Body of pancreas (tissue), 4 donors: ENCODE results near the gene FBLL1. TPM values are rescaled to one million over a fixed set of nuclear protein-coding genes. Genes with fewer than 3 reads are reported as not detected.
A peak's percentile ranks its signal among the peaks of the same experiment; 100 is the strongest.

Experiments
- ATAC-seq: fragments of 150-250 bp; one replicate; pipeline ENCODE4 v1.9.1; 2016
- DNase-seq, 4 donors: peaks; one replicate each; pipeline ENCODE4 v3.0.0-alpha.2; 2019
- H3K27ac ChIP-seq, 4 donors: fragments of 200-600 bp; sonication (generic); 1 replicate in 3 of 4; 2 replicates in 1 of 4; pipeline versions ENCODE4 v1.5.1 to v1.6.1; 2016 to 2019; ENCODE audit warnings: mild to moderate bottlenecking in 1 of 4, mixed read lengths in 1 of 4, moderate library complexity in 1 of 4
- H3K27me3 ChIP-seq, 2 donors: fragments of 200-600 bp; sonication (generic); one replicate each; pipeline ENCODE4 v1.6.0; 2016; ENCODE audit warnings: mild to moderate bottlenecking in 1 of 2
- H3K36me3 ChIP-seq, 2 donors: fragments of 200-600 bp; sonication (generic); replicated peaks in 1 of 2; 2 replicates each; pipeline ENCODE4 v1.5.1; 2016; ENCODE audit warnings: low read depth in 2 of 2; ENCODE audit not compliant: insufficient read depth in 1 of 2
- H3K4me1 ChIP-seq: fragments of 200-600 bp; sonication (generic); one replicate; pipeline ENCODE4 v1.6.0; 2016
- H3K4me3 ChIP-seq, 2 donors: fragments of 200-600 bp; sonication (generic); 1 replicate in 1 of 2; 2 replicates in 1 of 2; pipeline ENCODE4 v1.5.1; 2016 to 2019
- H3K9me3 ChIP-seq, 3 donors: fragments of 200-600 bp; sonication (generic); 1 replicate in 2 of 3; 2 replicates in 1 of 3; pipeline ENCODE4 v1.5.1; 2016
- POLR2A ChIP-seq, 3 donors: fragments of 450-650 bp; IDR thresholded peaks; one replicate each; pipeline ENCODE4 v1.6.1; 2016; ENCODE audit warnings: antibody characterized with exemption in 3 of 3, mild to moderate bottlenecking in 2 of 3
- WGBS, 2 donors: methylation state at CpG; one replicate each; pipeline ENCODE4 v1.1.5; 2017; 5-methylcytosine and 5-hydroxymethylcytosine counted together
- intact Hi-C: fragments of 100-400 bp; cut with DNase I; formaldehyde crosslinking; loops from one replicate; pipeline ENCODE4 v1.15.1; 2023
- total RNA-seq, 2 donors: library from RNA; depleted of rRNA; stranded (reverse); fragments of >200 nt; gene quantifications; one replicate each; pipeline ENCODE4 v1.1.0, GENCODE V29; 2016
- TF ChIP-seq, protein P1 (sequence below), 7 experiments: fragments of 450-650 bp in 4 of 7; fragments of 200-600 bp in 3 of 7; sonication (generic) in 3 of 7; IDR thresholded peaks; one replicate each; pipeline ENCODE4 v1.5.1; 2016 to 2019; ENCODE audit warnings: antibody characterized with exemption in 7 of 7

The FBLL1 gene
- total RNA-seq: 1 to 10 TPM; 1.3 to 2.3 TPM

DNA sequence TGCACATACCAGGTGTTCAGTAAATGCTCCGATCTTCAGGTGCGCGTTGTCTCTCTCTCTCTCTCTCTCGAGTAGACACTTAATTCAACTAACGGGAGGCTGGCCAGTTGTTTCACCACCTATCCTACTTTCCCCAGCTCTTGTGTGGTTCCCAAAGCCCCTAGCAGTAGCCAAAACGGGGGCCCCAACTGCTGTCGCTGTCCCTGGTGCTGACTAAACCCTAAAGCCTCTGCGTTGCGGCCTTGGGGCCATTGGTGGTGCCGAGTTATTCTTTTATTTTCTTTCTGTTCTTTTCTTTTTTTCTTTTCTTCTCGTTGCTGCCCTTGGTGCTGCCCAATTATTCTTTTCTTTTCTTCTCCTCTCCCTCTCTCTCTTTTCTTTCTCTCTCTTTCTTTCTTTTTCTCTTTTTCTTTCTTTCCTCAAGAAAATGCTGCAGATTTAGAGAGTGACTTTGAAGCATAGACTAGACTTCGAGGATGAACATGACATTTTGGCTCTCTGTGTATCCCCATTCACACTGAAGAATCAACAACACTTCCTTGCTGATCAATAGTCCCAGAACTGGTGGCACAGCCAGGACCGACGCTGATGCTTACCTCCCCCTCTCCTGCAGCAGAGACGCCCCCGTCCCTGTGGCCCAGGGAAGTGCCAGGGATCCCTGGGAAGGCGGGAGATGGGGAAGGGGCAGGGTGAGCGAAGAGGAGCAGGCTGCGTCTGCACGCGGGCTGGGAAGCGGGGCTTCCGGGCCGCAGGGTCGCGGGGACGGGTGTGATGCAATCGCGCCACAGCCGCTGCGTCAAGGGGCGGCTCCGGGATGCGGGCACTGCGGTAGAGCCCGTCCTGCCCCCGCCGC is at the start of gene FBLL1:
FBLL1 (plus strand) TSS at position 785 of the 853 bp plus-strand sequence. CDS start 200 bp downstream, outside the sequence.
- H3K36me3 ChIP-seq: no peaks in the 10 kb centered on the region

DNA sequence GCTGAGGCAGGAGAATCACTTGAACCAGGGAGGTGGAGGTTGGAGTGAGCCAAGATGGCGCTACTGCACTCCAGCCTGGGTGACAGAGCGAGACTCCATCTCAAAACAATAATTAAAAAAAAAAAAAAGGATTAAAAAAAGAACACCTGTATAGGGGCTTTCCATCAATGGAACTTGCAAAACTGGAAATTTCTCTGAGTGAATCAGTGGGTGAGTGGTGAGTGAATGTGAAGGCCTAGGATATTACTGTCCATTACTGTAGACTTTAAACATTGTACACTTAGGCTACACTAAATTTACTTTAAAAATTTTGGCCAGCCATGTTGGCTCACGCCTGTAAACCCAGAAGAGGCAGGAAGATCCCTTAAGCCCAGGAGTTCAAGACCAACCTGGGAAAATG is 48.5 kb upstream of the FBLL1 start:
- intact Hi-C loops: no loop called here
- DNase-seq: no peak
- WGBS, 2 donors: 85 to 87% methylated on average over 3 of the region's 3 CpGs
- Histone ChIP-seq H3K27me3 (no peaks in the 10 kb centered on the region), H3K36me3 (no peaks in the 10 kb centered on the region), H3K4me3 (no peak overlapping the region), H3K27ac (no peak overlapping the region), H3K9me3 (no peaks in the 10 kb centered on the region), H3K4me1 (no peaks in the 10 kb centered on the region)
- ATAC-seq: no peak
- no peak for TF ChIP-seq POLR2A (IDR thresholded peaks at IDR 0.05)
- TF ChIP-seq, protein P1, sequence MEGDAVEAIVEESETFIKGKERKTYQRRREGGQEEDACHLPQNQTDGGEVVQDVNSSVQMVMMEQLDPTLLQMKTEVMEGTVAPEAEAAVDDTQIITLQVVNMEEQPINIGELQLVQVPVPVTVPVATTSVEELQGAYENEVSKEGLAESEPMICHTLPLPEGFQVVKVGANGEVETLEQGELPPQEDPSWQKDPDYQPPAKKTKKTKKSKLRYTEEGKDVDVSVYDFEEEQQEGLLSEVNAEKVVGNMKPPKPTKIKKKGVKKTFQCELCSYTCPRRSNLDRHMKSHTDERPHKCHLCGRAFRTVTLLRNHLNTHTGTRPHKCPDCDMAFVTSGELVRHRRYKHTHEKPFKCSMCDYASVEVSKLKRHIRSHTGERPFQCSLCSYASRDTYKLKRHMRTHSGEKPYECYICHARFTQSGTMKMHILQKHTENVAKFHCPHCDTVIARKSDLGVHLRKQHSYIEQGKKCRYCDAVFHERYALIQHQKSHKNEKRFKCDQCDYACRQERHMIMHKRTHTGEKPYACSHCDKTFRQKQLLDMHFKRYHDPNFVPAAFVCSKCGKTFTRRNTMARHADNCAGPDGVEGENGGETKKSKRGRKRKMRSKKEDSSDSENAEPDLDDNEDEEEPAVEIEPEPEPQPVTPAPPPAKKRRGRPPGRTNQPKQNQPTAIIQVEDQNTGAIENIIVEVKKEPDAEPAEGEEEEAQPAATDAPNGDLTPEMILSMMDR (IDR thresholded peaks at IDR 0.05): no peak

More for the DNA sequence above, at the start of gene FBLL1:
- no peak for TF ChIP-seq POLR2A (IDR thresholded peaks at IDR 0.05)
- TF ChIP-seq, protein P1 (IDR thresholded peaks at IDR 0.05): no peak
- Histone ChIP-seq H3K27ac (no peak within 1 kb of the TSS), H3K9me3 (no peaks in the 10 kb centered on the region), H3K4me1 (peaks cover 5% of the 10 kb centered on the region), H3K27me3 (peaks cover 0 to 10% of the 10 kb centered on the region in 2 donors), H3K4me3 (no peak within 1 kb of the TSS)
- peak in 3 of 4 donors; percentile 5 to 31 (median 25) for DNase-seq
- WGBS, 2 donors: 15 to 40% methylated on average over 17 to 37 of the region's 38 CpGs
- ATAC-seq: peak; percentile 30
- intact Hi-C loops: no loop called here

DNA sequence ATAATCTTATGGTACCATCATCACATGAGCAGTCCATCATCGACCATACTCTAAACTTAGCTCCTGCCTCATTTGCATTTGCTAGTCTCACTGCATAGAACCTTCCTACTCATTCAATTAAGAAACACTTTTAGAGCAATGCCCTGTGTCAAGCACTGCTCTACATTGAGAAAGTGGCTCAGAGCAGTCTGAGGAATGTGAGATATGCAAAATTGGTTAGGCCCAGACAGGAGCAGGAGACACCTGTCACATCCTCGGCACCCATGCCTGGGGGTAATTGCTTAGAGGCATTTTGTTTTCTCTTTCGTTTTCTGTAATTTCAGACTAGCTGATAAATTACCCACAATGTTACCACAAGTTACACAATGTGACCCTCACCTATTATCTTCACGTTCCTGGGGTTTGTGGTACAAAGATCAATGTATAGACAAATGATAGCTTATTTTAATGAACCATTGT is 47.7 kb upstream of the FBLL1 start:
- H3K27me3 ChIP-seq: no peaks in the 10 kb centered on the region
- no peaks in the 10 kb centered on the region for H3K36me3 ChIP-seq
- TF ChIP-seq, protein P1 (IDR thresholded peaks at IDR 0.05): no peak
- TF ChIP-seq POLR2A (IDR thresholded peaks at IDR 0.05): no peak
- no peak for DNase-seq
- no peak overlapping the region for H3K4me3 ChIP-seq
- intact Hi-C loops: no loop called here
- no peaks in the 10 kb centered on the region for H3K4me1 ChIP-seq
- H3K27ac ChIP-seq: no peak overlapping the region
- H3K9me3 ChIP-seq: no peaks in the 10 kb centered on the region
- WGBS, 2 donors: 29 to 42% methylated on average over 4 of the region's 4 CpGs
- ATAC-seq: no peak

DNA sequence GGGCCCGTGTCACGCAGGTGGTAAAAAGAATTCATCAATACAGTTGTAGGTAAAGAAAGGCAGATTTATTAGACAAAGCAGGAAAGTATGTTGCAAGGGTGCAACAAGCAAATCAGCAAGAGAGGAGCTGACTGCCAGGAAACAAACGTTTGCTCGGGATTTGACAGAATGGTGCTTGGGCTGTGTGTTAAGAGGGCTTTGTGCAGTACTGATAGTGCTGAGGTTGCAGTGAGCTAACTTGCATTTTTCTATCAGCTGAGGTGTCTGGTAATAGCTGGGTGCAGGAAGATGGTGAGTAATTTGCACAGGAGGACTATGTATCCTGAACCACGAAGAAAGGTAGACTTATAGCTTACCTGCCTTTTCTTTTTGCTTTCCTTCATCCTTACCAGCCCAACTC is 46.7 kb upstream of the FBLL1 start:
- no peak for DNase-seq
- no peaks in the 10 kb centered on the region for H3K27me3 ChIP-seq
- WGBS, 2 donors: 39 to 43% methylated on average over 5 of the region's 5 CpGs
- no peaks in the 10 kb centered on the region for H3K36me3 ChIP-seq
- no peaks in the 10 kb centered on the region for H3K9me3 ChIP-seq
- peaks cover 4% of the 10 kb centered on the region for H3K4me1 ChIP-seq
- H3K27ac ChIP-seq: no peak overlapping the region
- TF ChIP-seq POLR2A (IDR thresholded peaks at IDR 0.05): no peak
- intact Hi-C loops: no loop called here
- H3K4me3 ChIP-seq: no peak overlapping the region
- no peak for ATAC-seq

DNA sequence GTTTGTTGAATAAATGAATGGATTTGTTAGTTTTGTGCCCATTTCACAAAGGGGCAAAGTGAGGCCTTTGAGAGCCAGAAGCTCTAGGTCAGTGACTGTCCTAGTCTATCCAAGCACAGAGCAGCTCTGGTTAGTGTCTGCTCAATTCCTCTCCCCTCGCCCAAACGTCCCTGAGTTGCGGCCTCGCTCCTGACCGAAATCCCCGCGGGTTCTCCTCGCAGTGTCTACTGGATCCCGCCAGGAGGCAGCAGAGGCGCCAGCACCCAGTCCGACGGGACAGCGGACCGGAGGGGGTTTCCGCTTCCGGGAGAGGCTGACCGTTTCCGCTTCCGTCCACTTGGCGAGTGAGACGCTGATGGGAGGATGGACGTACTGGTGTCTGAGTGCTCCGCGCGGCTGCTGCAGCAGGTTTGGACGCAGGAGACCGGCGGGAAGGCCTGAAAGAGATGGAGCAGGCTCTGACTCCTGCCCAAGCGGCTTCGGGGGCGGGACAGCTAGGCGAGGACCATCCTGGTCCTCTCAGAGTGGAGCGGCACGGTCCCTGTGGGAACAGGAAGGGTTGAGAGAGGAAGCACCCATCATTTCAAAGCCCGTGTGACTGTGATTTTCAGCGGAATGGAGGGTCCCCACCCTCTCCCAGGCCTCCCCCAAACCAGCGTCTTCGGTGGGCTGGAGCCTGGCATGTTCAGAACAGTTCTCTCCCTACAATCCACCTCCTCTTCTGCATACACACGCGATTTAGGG is 42.8 kb upstream of the FBLL1 start, which contains the start of gene RARS1:
RARS1 (plus strand) TSS at position 336 of the 744 bp plus-strand sequence; CDS start at position 364, 28 bp downstream.
- Histone ChIP-seq H3K27me3 (no peaks in the 10 kb centered on the region), H3K9me3 (no peaks in the 10 kb centered on the region), H3K36me3 (peaks cover 10 to 13% of the 10 kb centered on the region in 2 donors), H3K4me3 (peak within 1 kb of the TSS; percentile 62 to 97), H3K4me1 (peaks cover 10% of the 10 kb centered on the region), H3K27ac (peak within 1 kb of the TSS in 3 of 4 donors; percentile 20 to 65 (median 48))
- peak; percentile 31 to 89 (median 82) for TF ChIP-seq POLR2A (IDR thresholded peaks at IDR 0.05)
- TF ChIP-seq, protein P1 (IDR thresholded peaks at IDR 0.05): peak; percentile 86 to 99 (median 96)
- DNase-seq (peak; percentile 92 to 93 (median 92)), ATAC-seq (peak; percentile 99)
- 1 to 3% methylated on average over 10 to 36 of the region's 40 CpGs for WGBS, 2 donors
- intact Hi-C loops: no loop called here
